A673 (cell line): ENCODE measurements around the gene RETREG3. TPM values are rescaled to one million over a fixed set of nuclear protein-coding genes. Genes with fewer than 3 reads are reported as not detected.
A peak's percentile ranks its signal among the peaks of the same experiment; 100 is the strongest.

Experiments used
- BruUV-seq: library from RNA; stranded (reverse); fragments of 400-500 nt; replicated peaks from 2 replicates; lab custom pipeline; 2021; lab: Mats Ljungman, UMichigan
- CTCF ChIA-PET: fragments of 300-600 bp; sonication (Branson Sonifier 250); formaldehyde crosslinking; loops from one replicate; lab custom pipeline; 2022; ENCODE audit warnings: antibody characterized with exemption; lab: Charles Lee
- POLR2A ChIA-PET: fragments of 300-600 bp; sonication (Branson Sonifier 250); formaldehyde crosslinking; loops from one replicate; lab custom pipeline; 2022; ENCODE audit warnings: antibody characterized with exemption; ENCODE audit not compliant: low non-redundant PET; lab: Charles Lee
- DNase-seq: peaks from one replicate; pipeline ENCODE4 v3.0.0-alpha.2; 2015; ENCODE audit warnings: low spot score
- H3K27ac ChIP-seq: fragments of 200-600 bp; sonication (generic); 2 replicates; pipeline ENCODE4 v1.5.1; 2016; ENCODE audit warnings: mixed run types, low read depth, mild to moderate bottlenecking, mixed read lengths, antibody characterized with exemption, low read length; ENCODE audit not compliant: poor library complexity, severe bottlenecking
- H3K27me3 ChIP-seq: fragments of 200-600 bp; sonication (generic); replicated peaks from 2 replicates; pipeline ENCODE4 v1.6.1; 2017; ENCODE audit warnings: mixed run types, low read depth, mild to moderate bottlenecking, mixed read lengths, antibody characterized with exemption, low read length; ENCODE audit not compliant: insufficient read depth, poor library complexity
- H3K36me3 ChIP-seq: fragments of 200-600 bp; sonication (generic); 2 replicates; pipeline ENCODE4 v1.6.1; 2016; ENCODE audit warnings: mixed run types, mild to moderate bottlenecking, mixed read lengths, antibody characterized with exemption, low read length; ENCODE audit not compliant: insufficient read depth, poor library complexity, severe bottlenecking
- H3K4me1 ChIP-seq: fragments of 200-600 bp; sonication (generic); 2 replicates; pipeline ENCODE4 v1.6.1; 2017; ENCODE audit warnings: mixed run types, mild to moderate bottlenecking, mixed read lengths, antibody characterized with exemption, low read length; ENCODE audit not compliant: insufficient read depth, poor library complexity, severe bottlenecking
- H3K4me3 ChIP-seq: fragments of 200-600 bp; sonication (generic); 2 replicates; pipeline ENCODE4 v1.5.1; 2016; ENCODE audit warnings: low read depth, mixed run types, mild to moderate bottlenecking, mixed read lengths, low read length; ENCODE audit not compliant: poor library complexity, severe bottlenecking
- H3K9me3 ChIP-seq: fragments of 200-600 bp; sonication (generic); 2 replicates; pipeline ENCODE4 v1.6.1; 2016; ENCODE audit warnings: mixed run types, low read depth, mild to moderate bottlenecking, mixed read lengths, antibody characterized with exemption, low read length; ENCODE audit not compliant: poor library complexity, severe bottlenecking
- CTCF ChIP-seq: fragments of 300-800, 200-600 bp; sonication (generic); conservative IDR thresholded peaks from 2 replicates; pipeline ENCODE4 v1.5.1; 2017; ENCODE audit warnings: low read depth, mild to moderate bottlenecking, antibody characterized with exemption, low read length, moderate library complexity, mixed read lengths
- EZH2 ChIP-seq: fragments of 200-600 bp; sonication (generic); IDR thresholded peaks from 2 replicates; pipeline ENCODE4 v1.6.1; 2017; ENCODE audit warnings: borderline replicate concordance, low read depth, mild to moderate bottlenecking, mixed read lengths, antibody characterized with exemption, low read length; ENCODE audit not compliant: poor library complexity, severe bottlenecking
- intact Hi-C: fragments of 100-400 bp; cut with micrococcal nuclease; formaldehyde crosslinking; loops from one replicate; pipeline ENCODE4 v1.10.0; 2022; ENCODE audit not compliant: unreplicated experiment
- total RNA-seq: library from RNA; stranded (reverse); gene quantifications from 2 replicates; pipeline ENCODE4 v1.2.3, GENCODE V29; 2021

RETREG3 gene
- total RNA-seq, 1 experiment from 2014 or later: 23.2 TPM

- DNase-seq: no peak
- Histone ChIP-seq H3K9me3 (no peaks in the 10 kb centered on the region), H3K27me3 (no peaks in the 10 kb centered on the region), H3K27ac (no peak overlapping the region), H3K4me3 (no peak overlapping the region), H3K4me1 (no peaks in the 10 kb centered on the region), H3K36me3 (no peaks in the 10 kb centered on the region)
- TF ChIP-seq CTCF (no peak), EZH2 (no peak)
- ChIA-PET CTCF (no interaction called here), POLR2A (no interaction called here)
- no TSS peak for BruUV-seq
- intact Hi-C loops: no loop called here
Measured at GRCh38 chr17:42538482-42538881, 70.7 kb downstream of the RETREG3 start.

GRCh38 chr17:42537826-42538451 is 71.2 kb downstream of the RETREG3 start:
- CTCF ChIA-PET: no interaction called here
- H3K27me3 ChIP-seq: no peaks in the 10 kb centered on the region
- TSS peak; percentile 43 for BruUV-seq
- no peaks in the 10 kb centered on the region for H3K4me1 ChIP-seq
- no peaks in the 10 kb centered on the region for H3K36me3 ChIP-seq
- no peaks in the 10 kb centered on the region for H3K9me3 ChIP-seq
- DNase-seq: no peak
- no peak overlapping the region for H3K4me3 ChIP-seq
- no peak for TF ChIP-seq CTCF
- no peak for TF ChIP-seq EZH2
- intact Hi-C loops: no loop called here
- POLR2A ChIA-PET: no interaction called here
- no peak overlapping the region for H3K27ac ChIP-seq

GRCh38 chr17:42537156-42537805 is 71.9 kb downstream of the RETREG3 start:
- BruUV-seq: no TSS peak
- intact Hi-C loops: no loop called here

More at GRCh38 chr17:42537156-42537805, 71.9 kb downstream of the RETREG3 start:
- TF ChIP-seq EZH2 (no peak), CTCF (no peak)
- CTCF ChIA-PET: no interaction called here
- POLR2A ChIA-PET: no interaction called here
- Histone ChIP-seq H3K4me3 (peak overlapping the region; percentile 53), H3K27ac (peak overlapping the region; percentile 30), H3K9me3 (no peaks in the 10 kb centered on the region), H3K4me1 (no peaks in the 10 kb centered on the region), H3K36me3 (no peaks in the 10 kb centered on the region), H3K27me3 (no peaks in the 10 kb centered on the region)
- DNase-seq: no peak
